OCI-LY3 (cell line): Measurements from ENCODE around the gene ABHD5.

ENCODE experiments used
- EZH2phosphoT487 ChIP-seq: fragments of 200-600 bp; shearing (Covaris generic); IDR thresholded peaks from 2 replicates; pipeline ENCODE4 v1.6.1; 2018; ENCODE audit warnings: antibody characterized with exemption, mixed run types, low read depth
- TF ChIP-seq, protein P1 (sequence below): fragments of 200-600, 300-600 bp; sonication (generic); IDR thresholded peaks from 2 replicates; pipeline ENCODE4 v1.5.1; 2014; ENCODE audit warnings: antibody characterized with exemption, low read length, low read depth

GRCh38 chr3:43757666-43758321 lies 67.1 kb downstream of the ABHD5 start:
- TF ChIP-seq, protein P1, sequence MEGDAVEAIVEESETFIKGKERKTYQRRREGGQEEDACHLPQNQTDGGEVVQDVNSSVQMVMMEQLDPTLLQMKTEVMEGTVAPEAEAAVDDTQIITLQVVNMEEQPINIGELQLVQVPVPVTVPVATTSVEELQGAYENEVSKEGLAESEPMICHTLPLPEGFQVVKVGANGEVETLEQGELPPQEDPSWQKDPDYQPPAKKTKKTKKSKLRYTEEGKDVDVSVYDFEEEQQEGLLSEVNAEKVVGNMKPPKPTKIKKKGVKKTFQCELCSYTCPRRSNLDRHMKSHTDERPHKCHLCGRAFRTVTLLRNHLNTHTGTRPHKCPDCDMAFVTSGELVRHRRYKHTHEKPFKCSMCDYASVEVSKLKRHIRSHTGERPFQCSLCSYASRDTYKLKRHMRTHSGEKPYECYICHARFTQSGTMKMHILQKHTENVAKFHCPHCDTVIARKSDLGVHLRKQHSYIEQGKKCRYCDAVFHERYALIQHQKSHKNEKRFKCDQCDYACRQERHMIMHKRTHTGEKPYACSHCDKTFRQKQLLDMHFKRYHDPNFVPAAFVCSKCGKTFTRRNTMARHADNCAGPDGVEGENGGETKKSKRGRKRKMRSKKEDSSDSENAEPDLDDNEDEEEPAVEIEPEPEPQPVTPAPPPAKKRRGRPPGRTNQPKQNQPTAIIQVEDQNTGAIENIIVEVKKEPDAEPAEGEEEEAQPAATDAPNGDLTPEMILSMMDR = no peak
- TF ChIP-seq EZH2phosphoT487 = no peak
